H4 (cell line): Measurements from ENCODE around the gene BLOC1S4. TPM values are rescaled to one million over a fixed set of nuclear protein-coding genes. Genes with fewer than 3 reads are reported as not detected.
"Not testable (repeated sequence)": the region's sequence is repeated elsewhere in the genome, so short reads cannot be mapped to it uniquely, and the experiment has no call there.

Source experiments
- DNase-seq: peaks from one replicate; pipeline ENCODE4 v3.0.0-alpha.2; 2015; ENCODE audit warnings: low spot score
- total RNA-seq: library from RNA; depleted of rRNA; stranded (reverse); fragments of >200 nt; shearing (Covaris generic); gene quantifications from 2 replicates; pipeline ENCODE4 v1.2.3, GENCODE V29; 2014; rRNA removed

Gene BLOC1S4
- 14.5 and 23.5 TPM in 2 replicates for total RNA-seq

GRCh38 chr4:6716018-6716911, at the start of gene BLOC1S4:
BLOC1S4 (plus strand) TSS chr4:6716174; CDS start chr4:6716210, 36 bp downstream.
- peak; percentile 91 for DNase-seq

- DNase-seq, result peak; percentile 82
These were observed 47.6 kb upstream of the BLOC1S4 start for GRCh38 chr4:6668391-6668790.

GRCh38 chr4:6671648-6672047, 44.3 kb upstream of the BLOC1S4 start:
- no peak for DNase-seq

GRCh38 chr4:6672131-6672530, 43.8 kb upstream of the BLOC1S4 start:
- no peak for DNase-seq

GRCh38 chr4:6672541-6673190, 43.3 kb upstream of the BLOC1S4 start:
- DNase-seq, result not testable (repeated sequence)

GRCh38 chr4:6673191-6673659, 42.7 kb upstream of the BLOC1S4 start:
- DNase-seq, result not testable (repeated sequence)

- DNase-seq, result peak; percentile 94
These were observed 42.1 kb upstream of the BLOC1S4 start for GRCh38 chr4:6673660-6674499.

- DNase-seq, result peak; percentile 57
These were observed 41.3 kb upstream of the BLOC1S4 start for GRCh38 chr4:6674500-6675149.

- DNase-seq, result no peak
These were observed 39.0 kb upstream of the BLOC1S4 start for GRCh38 chr4:6676722-6677558.

- no peak for DNase-seq
These were observed 35.5 kb upstream of the BLOC1S4 start for GRCh38 chr4:6680372-6681034.

- no peak for DNase-seq
These were observed 34.8 kb upstream of the BLOC1S4 start for GRCh38 chr4:6681191-6681590.

GRCh38 chr4:6682862-6683590, 32.9 kb upstream of the BLOC1S4 start:
- DNase-seq, result no peak

- DNase-seq, result no peak
These were observed 31.3 kb upstream of the BLOC1S4 start for GRCh38 chr4:6684656-6685055.

- no peak for DNase-seq
These were observed 29.7 kb upstream of the BLOC1S4 start for GRCh38 chr4:6686104-6686787.

- DNase-seq, result no peak
These were observed 27.8 kb upstream of the BLOC1S4 start for GRCh38 chr4:6687947-6688878.

GRCh38 chr4:6688879-6689505, 27.0 kb upstream of the BLOC1S4 start:
- DNase-seq, result peak; percentile 98

GRCh38 chr4:6689506-6689960, 26.4 kb upstream of the BLOC1S4 start:
- DNase-seq, result no peak
